Measurements from ENCODE around the gene TMEM51.

TMEM51 gene

DNA sequence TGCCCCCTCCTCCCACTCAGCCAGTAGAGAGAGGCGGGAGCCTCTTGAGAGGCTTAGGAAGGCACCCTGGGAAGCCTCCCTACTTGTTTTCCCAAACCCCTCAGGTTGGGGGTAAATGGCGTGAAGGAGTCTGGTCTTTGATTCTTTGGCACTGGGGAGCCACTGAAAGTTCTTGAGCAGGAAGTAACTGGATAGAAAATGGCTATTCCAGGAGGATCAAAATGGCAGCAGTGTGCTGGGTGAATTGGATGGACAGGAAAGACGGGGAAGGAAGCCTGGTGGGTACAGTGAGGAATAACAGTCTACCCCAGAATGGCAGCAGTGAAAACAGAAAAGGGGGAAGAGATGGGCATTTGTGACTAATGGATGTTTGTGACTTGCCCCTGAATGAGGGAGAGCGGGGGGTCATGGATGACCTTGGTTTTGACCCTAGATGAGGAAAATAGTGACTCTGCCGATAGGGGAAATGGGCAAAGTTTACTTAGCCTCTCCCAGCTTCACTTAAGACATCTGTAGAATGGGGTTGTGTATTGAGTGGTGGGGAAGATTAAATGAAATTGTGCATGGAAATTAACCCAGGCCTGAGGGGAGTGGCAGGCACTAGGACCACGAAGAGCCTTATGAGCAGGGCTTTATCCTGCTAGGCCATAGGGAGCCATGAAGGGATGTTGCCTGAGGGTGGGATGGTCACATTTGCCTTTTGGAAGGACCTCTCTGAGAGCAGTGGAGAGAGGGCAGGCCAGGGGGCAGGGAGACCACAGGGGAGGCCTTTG lies 32.7 kb downstream of the TMEM51 start:
- no peak overlapping the region for H3K27ac ChIP-seq (ENCODE audit: low read depth, low read length)
- no peaks in the 10 kb centered on the region for H3F3A ChIP-seq (ENCODE audit: control insufficient read depth, insufficient read depth)
- H4K20me1 ChIP-seq (ENCODE audit: control insufficient read depth, insufficient read depth, low read depth, low read length) = no peaks in the 10 kb centered on the region; the same call in 1 of the 2 replicates
- H3K4me1 ChIP-seq (ENCODE audit: control insufficient read depth, low read length) = no peaks in the 10 kb centered on the region
- H3K9me3 ChIP-seq (ENCODE audit: control insufficient read depth, insufficient read depth, low read length) = no peaks in the 10 kb centered on the region
- no peak overlapping the region for H3K4me2 ChIP-seq (ENCODE audit: low read length)
- no peaks in the 10 kb centered on the region for H3K79me2 ChIP-seq (ENCODE audit: control insufficient read depth, low read length)
- no peak overlapping the region for H3K4me3 ChIP-seq (ENCODE audit: low read length)
- H3K36me3 ChIP-seq (ENCODE audit: control insufficient read depth, low read length) = no peaks in the 10 kb centered on the region
- H3K27me3 ChIP-seq (ENCODE audit: control insufficient read depth, low read length) = peaks cover 5% of the 10 kb centered on the region; the same call in 1 of the 2 replicates
- TF ChIP-seq, protein P1, sequence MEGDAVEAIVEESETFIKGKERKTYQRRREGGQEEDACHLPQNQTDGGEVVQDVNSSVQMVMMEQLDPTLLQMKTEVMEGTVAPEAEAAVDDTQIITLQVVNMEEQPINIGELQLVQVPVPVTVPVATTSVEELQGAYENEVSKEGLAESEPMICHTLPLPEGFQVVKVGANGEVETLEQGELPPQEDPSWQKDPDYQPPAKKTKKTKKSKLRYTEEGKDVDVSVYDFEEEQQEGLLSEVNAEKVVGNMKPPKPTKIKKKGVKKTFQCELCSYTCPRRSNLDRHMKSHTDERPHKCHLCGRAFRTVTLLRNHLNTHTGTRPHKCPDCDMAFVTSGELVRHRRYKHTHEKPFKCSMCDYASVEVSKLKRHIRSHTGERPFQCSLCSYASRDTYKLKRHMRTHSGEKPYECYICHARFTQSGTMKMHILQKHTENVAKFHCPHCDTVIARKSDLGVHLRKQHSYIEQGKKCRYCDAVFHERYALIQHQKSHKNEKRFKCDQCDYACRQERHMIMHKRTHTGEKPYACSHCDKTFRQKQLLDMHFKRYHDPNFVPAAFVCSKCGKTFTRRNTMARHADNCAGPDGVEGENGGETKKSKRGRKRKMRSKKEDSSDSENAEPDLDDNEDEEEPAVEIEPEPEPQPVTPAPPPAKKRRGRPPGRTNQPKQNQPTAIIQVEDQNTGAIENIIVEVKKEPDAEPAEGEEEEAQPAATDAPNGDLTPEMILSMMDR (IDR thresholded peaks at IDR 0.05; ENCODE audit: low read depth, low read length, poor library complexity, severe bottlenecking) = no peak
- TF ChIP-seq EZH2phosphoT487 (IDR thresholded peaks at IDR 0.05; ENCODE audit: borderline replicate concordance, low read length) = no peak
- H3K9me2 ChIP-seq (replicated peaks; ENCODE audit: control insufficient read depth, low read length) = no peaks in the 10 kb centered on the region

DNA sequence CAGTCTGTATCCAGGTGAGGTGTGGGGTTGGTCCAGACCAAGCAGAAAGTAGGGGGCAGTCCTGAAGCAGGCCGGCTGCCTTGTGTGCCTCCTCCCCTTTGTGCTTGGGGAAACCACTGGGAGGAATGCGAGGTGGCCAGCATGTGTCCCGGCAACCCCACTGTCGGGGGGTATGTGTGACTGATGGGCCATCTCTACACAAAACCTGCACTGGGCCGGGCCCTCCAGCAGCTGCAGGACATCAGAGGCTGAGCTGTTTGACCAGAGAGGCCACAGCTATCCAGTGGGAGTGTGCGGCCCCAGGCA lies 33.3 kb downstream of the TMEM51 start:
- H3K9me2 ChIP-seq (replicated peaks; ENCODE audit: control insufficient read depth, low read length) = no peaks in the 10 kb centered on the region
- no peaks in the 10 kb centered on the region for H3K79me2 ChIP-seq (ENCODE audit: control insufficient read depth, low read length)
- peaks cover 5% of the 10 kb centered on the region; the same call in 1 of the 2 replicates for H3K27me3 ChIP-seq (ENCODE audit: control insufficient read depth, low read length)
- no peaks in the 10 kb centered on the region for H3K36me3 ChIP-seq (ENCODE audit: control insufficient read depth, low read length)
- no peak overlapping the region for H3K4me3 ChIP-seq (ENCODE audit: low read length)
- no peak overlapping the region for H3K4me2 ChIP-seq (ENCODE audit: low read length)
- no peaks in the 10 kb centered on the region for H3K9me3 ChIP-seq (ENCODE audit: control insufficient read depth, insufficient read depth, low read length)
- H3F3A ChIP-seq (ENCODE audit: control insufficient read depth, insufficient read depth) = no peaks in the 10 kb centered on the region
- H3K27ac ChIP-seq (ENCODE audit: low read depth, low read length) = no peak overlapping the region
- no peak for TF ChIP-seq EZH2phosphoT487 (IDR thresholded peaks at IDR 0.05; ENCODE audit: borderline replicate concordance, low read length)
- TF ChIP-seq, protein P1 (IDR thresholded peaks at IDR 0.05; ENCODE audit: low read depth, low read length, poor library complexity, severe bottlenecking) = no peak
- no peaks in the 10 kb centered on the region for H3K4me1 ChIP-seq (ENCODE audit: control insufficient read depth, low read length)
- no peaks in the 10 kb centered on the region for H4K20me1 ChIP-seq (ENCODE audit: control insufficient read depth, insufficient read depth, low read depth, low read length)

DNA sequence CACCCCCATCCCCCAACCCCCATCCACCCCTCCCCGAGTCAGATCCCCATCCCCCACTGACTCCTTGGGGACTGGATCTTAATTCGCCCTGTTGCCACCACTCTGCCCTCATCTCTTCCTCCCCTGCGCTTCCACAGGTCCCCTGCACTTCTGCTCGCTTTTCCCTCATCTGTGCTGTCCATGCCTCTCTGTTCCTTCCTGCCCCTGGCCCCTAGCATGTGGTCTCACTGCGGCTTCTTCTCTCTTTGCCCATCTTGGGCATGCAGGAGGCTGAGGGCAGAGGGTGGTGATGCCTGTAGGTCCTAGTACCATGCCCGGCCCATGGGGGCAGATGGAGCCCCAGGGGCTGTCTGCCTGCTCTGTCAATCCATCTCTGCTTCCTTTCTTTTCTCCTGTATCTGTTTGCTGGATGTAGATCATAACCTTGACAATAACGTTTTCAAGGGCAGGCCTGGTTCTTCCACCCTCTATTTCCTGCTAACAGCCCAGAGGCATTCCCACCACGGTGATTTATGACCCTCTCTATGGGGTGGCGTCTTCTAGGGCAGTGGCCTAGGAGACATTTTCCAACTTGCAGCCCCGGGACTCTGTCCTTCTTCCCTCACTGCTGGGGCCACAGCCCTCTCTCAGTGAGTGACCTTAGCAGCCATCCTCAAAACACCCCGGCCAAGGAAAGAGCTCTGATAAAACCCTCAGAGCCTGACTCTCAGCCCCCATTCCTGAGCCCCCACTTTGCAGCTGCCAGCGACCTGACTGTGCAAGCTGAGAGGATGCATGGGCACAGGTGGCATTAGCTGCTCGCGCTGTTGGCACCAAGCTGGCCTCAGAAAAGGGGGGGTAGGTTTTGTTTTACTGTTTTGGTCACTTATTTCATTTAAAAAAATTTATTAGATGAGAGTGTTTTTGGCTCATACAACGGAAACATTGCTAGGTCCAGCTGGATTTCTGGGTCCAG lies 33.9 kb downstream of the TMEM51 start:
- peaks cover 8% of the 10 kb centered on the region; the same call in 1 of the 2 replicates for H3K27me3 ChIP-seq (ENCODE audit: control insufficient read depth, low read length)
- H3K9me2 ChIP-seq (replicated peaks; ENCODE audit: control insufficient read depth, low read length) = no peaks in the 10 kb centered on the region
- H3K9me3 ChIP-seq (ENCODE audit: control insufficient read depth, insufficient read depth, low read length) = no peaks in the 10 kb centered on the region
- no peaks in the 10 kb centered on the region for H3K79me2 ChIP-seq (ENCODE audit: control insufficient read depth, low read length)
- H3F3A ChIP-seq (ENCODE audit: control insufficient read depth, insufficient read depth) = no peaks in the 10 kb centered on the region
- H3K4me3 ChIP-seq (ENCODE audit: low read length) = no peak overlapping the region
- H3K4me2 ChIP-seq (ENCODE audit: low read length) = no peak overlapping the region
- H4K20me1 ChIP-seq (ENCODE audit: control insufficient read depth, insufficient read depth, low read depth, low read length) = no peaks in the 10 kb centered on the region
- no peak overlapping the region for H3K27ac ChIP-seq (ENCODE audit: low read depth, low read length)
- no peaks in the 10 kb centered on the region for H3K4me1 ChIP-seq (ENCODE audit: control insufficient read depth, low read length)
- TF ChIP-seq EZH2phosphoT487 (IDR thresholded peaks at IDR 0.05; ENCODE audit: borderline replicate concordance, low read length) = no peak
- TF ChIP-seq, protein P1 (IDR thresholded peaks at IDR 0.05; ENCODE audit: low read depth, low read length, poor library complexity, severe bottlenecking) = no peak
- H3K36me3 ChIP-seq (ENCODE audit: control insufficient read depth, low read length) = no peaks in the 10 kb centered on the region

All from DOHH2 (cell line).